Stimulated activated effector memory CD8-positive, alpha-beta T cell treated with anti-CD3 and anti-CD28 coated beads, Interleukin-12 subunit alpha, Interleukin-12 subunit beta, amount 100 ng/mL, for 72 hours (primary cell): ENCODE data around the gene SATB1.
"Not testable (repeated sequence)": the region's sequence is repeated elsewhere in the genome, so short reads cannot be mapped to it uniquely, and the experiment has no call there.

Source experiments
- ATAC-seq: fragments of 150-1000 bp; cut with Tn5 transposase; 2 replicates; pipeline ENCODE4 v1.10.0; 2021
- DNase-seq, 2 donors: peaks; one replicate each; pipeline ENCODE4 v3.0.0; 2021 to 2022; ENCODE audit warnings: low spot score in 2 of 2
- H3K27ac Mint-ChIP-seq: one replicate; pipeline ENCODE4 v1.8.0; 2022; ENCODE audit warnings: mild to moderate bottlenecking, mixed read lengths
- H3K36me3 Mint-ChIP-seq: one replicate; pipeline ENCODE4 v1.8.0; 2022; ENCODE audit warnings: mild to moderate bottlenecking, mixed read lengths
- H3K4me1 Mint-ChIP-seq: one replicate; pipeline ENCODE4 v1.8.0; 2022; ENCODE audit warnings: mixed read lengths
- H3K4me3 Mint-ChIP-seq: one replicate; pipeline ENCODE4 v1.8.0; 2022; ENCODE audit warnings: mild to moderate bottlenecking, mixed read lengths
- H3K9me3 Mint-ChIP-seq: one replicate; pipeline ENCODE4 v1.8.0; 2022; ENCODE audit warnings: mixed read lengths

The SATB1 gene

DNA sequence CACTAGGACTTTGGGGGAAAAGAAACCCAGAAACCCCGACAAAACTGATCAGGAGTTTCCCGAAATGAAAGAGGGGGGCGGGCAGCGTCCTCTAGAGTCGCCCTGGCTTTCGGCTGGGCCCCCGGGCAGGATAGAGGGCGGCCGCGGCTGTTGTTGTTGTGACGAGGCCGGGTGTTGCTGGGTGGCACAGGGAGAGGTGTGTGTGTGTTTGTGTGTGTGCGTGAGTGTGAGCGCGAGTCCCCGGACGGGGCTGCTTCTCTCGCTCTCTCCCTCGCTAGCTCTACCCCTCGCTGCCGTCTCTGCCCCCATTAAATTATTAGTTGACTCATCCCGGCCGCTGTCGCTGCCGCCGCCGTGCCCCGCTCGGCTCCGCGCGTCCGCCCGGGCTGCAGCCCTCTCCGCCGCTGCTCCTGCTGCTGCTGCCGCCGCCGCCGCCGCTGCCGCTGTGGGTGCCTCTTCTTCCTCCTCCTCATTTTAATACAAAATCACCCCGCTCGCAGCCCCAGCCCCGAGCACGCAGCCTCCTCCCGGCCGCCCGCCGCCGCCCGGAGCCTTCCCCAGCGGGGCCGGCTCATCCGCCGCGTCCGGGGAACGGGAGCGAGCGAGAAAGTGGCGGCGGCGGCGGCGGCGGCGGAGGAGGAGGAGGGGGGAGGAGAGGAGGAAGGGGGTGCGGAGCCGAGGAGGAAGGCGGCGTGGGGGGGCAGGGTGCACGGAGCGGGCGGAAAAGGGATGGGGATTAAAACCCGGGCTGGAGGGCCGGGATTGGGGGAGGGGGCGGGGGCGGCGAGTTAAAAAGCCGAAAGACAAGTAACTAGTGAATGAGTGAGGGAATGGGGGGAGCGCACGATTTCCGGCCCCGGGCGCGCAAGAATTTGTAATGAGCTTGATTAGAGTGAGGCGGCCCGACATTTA, at the start of gene SATB1:
SATB1 (minus strand) TSS at position 611 of the 912 bp plus-strand sequence. CDS start 4,372 bp downstream, outside the sequence.
- peak; percentile 62 for ATAC-seq
- Mint-ChIP-seq H3K4me1 (peaks cover 75% of the 10 kb centered on the region), H3K9me3 (no peaks in the 10 kb centered on the region), H3K4me3 (peak within 1 kb of the TSS; percentile 87), H3K27ac (peak within 1 kb of the TSS; percentile 98), H3K36me3 (peaks cover 100% of the 10 kb centered on the region)
- peak; percentile 38 to 82 for DNase-seq

DNA sequence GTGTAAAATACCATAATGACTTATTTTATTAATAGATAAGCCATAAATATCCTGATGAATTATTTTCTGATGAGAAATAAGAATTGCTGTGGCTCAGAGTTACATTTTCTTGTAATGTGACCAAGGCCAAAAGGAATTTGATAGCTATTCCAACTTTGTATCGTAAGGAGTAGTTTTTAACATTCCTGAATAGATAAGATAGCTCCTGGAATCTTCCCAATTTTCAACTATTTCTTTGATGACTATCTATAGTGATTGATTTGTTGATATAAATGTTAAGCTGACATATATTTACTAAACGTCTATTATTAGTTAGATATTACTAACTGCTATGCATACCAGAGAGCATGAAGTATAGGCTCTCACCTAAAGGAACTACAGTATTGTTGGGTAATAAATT, 49.1 kb upstream of the SATB1 start:
- Mint-ChIP-seq H3K36me3 (peaks cover 36% of the 10 kb centered on the region), H3K27ac (peak overlapping the region; percentile 58), H3K9me3 (peaks cover 3% of the 10 kb centered on the region), H3K4me3 (no peak overlapping the region), H3K4me1 (no peaks in the 10 kb centered on the region)
- no peak for ATAC-seq
- no peak for DNase-seq

DNA sequence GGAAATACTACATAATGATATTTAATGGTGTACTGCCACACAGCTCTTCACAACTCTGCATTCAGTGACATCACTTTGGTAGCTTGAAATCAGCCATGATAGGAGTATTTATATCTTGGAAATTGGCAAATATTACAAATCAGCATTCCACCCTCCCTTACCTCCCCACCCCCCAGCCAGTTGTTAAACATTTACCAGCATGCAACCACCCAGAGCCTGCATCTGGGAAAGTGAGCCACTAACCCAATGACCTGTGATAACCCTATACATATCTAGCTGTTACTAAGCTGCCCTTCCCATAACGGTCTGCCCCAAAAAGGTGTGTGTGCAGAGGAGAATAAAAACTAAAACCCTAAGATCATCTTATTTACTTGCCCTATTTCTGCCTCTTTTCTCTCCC, 44.6 kb upstream of the SATB1 start:
- Mint-ChIP-seq H3K36me3 (peaks cover 70% of the 10 kb centered on the region), H3K27ac (peak overlapping the region; percentile 7), H3K9me3 (no peaks in the 10 kb centered on the region), H3K4me1 (no peaks in the 10 kb centered on the region), H3K4me3 (no peak overlapping the region)
- no peak for ATAC-seq
- DNase-seq = no peak

DNA sequence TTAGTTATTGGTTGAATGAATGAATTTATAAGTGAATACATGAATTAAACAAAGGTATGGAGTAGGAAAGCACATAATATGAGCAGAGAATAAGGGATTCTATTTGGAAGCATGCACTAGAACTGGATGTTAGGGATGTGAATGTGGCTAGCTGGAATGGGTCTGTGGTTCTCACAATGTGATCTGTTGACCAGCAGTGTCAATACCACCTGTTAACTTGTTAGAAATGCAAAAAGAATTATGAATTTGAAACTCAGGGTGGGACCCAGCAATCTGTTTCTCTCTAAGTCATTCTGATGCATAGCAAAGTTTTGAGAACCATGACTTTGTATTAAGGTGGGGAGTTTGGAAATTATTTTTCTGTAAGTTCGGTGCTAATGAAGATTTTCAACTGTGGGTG, 41.0 kb upstream of the SATB1 start:
- Mint-ChIP-seq H3K36me3 (peaks cover 64% of the 10 kb centered on the region), H3K4me3 (no peak overlapping the region), H3K4me1 (no peaks in the 10 kb centered on the region), H3K9me3 (peaks cover 4% of the 10 kb centered on the region), H3K27ac (no peak overlapping the region)
- no peak for ATAC-seq
- DNase-seq = no peak

DNA sequence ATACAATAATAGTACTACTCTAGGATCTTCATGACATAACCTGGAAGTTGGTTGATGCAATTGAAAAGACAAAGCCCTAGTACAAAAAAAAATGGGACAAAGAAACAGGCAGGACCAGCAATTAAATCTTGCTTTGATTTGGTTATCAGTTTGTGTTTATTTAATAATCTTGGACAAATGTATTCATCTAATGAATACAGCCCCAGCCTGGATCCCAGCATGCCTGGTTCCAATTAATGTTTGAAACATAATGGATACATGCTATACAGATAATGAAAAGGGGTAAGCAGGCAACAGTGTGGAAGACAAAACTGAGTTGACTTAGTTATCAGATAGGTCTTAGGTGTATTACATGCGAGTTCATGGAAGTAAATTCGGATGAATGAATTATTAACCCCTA, 29.6 kb upstream of the SATB1 start:
- no peak for DNase-seq
- Mint-ChIP-seq H3K9me3 (no peaks in the 10 kb centered on the region), H3K27ac (no peak overlapping the region), H3K36me3 (peaks cover 23% of the 10 kb centered on the region), H3K4me1 (peaks cover 27% of the 10 kb centered on the region), H3K4me3 (no peak overlapping the region)
- ATAC-seq = no peak

DNA sequence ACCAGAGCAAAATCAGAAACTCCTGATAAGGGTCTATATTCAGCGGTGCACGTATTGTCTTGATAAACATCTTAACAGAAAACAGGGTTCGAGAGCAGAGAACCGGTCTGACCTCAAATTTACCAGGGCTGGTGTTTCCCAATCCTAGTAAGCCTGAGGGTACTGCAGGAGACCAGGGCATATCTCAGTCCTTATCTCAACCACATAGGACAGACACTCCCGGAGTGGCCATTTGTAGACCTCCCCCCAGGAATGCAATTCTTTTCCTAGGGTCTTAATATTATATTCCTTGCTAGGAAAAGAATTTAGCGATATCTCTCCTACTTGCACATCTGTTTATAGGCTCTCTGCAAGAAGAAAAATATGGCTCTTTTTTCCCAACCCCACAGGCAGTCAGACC, 24.5 kb upstream of the SATB1 start:
- not testable (repeated sequence) for DNase-seq, ATAC-seq, H3K27ac Mint-ChIP-seq, H3K4me3 Mint-ChIP-seq, H3K9me3 Mint-ChIP-seq
- Mint-ChIP-seq H3K4me1 (peaks cover 47% of the 10 kb centered on the region), H3K36me3 (peaks cover 71% of the 10 kb centered on the region)

DNA sequence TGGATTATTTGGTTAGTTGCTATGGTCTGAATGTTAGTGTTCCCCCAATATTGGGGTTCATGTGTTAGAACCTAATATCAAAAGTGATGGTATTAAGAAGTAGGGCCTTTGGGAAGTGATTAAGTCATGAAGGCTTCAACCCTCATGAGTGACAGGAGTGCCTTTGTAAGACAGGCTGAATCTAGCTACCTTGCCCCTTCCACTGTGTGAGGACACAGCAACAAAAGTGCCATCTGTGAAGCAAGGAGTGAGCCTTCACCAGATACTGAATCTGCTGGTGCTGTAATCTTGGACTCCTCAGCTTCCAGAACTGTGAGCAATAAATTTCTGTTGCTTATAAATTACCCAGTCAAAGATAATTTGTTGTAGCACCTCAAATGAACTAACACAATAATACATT, 22.6 kb upstream of the SATB1 start:
- H3K4me3 Mint-ChIP-seq = peak overlapping the region; percentile 97
- H3K36me3 Mint-ChIP-seq = peaks cover 84% of the 10 kb centered on the region
- ATAC-seq (no peak), DNase-seq (no peak)
- H3K4me1 Mint-ChIP-seq = peaks cover 37% of the 10 kb centered on the region
- peaks cover 4% of the 10 kb centered on the region for H3K9me3 Mint-ChIP-seq
- H3K27ac Mint-ChIP-seq = peak overlapping the region; percentile 98

DNA sequence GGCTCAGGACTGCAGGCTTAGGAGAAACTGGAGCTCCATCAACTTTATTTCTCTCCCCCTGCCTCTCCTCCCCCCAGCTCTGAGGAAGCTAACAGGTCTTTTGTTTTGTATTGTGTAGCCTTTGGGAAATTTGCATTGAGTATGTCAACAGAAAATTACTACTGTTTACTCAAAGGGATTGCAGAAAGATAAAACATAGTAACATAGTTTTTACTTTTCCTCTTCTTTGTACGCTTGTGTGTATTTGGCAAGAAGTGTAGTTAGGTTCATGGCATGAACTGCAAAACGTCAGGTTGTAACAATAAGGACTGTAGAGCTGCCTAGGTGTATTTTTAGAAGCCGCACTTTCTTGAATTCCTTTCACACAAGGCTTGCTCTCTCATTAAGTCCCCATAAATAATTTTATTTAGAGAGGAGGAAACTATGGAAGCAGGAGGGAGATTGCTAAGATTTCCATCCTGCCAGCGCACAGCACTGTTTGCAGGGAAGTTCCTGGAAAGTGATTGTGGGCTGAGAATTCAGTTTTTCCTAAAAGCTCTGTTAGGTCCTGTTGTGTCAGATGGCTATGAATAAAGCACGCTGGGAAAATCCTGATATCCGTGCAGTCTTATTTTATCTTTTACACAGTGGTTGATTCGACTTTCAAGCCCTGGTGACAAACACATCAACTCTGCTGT, 21.1 kb upstream of the SATB1 start:
- Mint-ChIP-seq H3K9me3 (peaks cover 4% of the 10 kb centered on the region), H3K36me3 (peaks cover 91% of the 10 kb centered on the region)

DNA sequence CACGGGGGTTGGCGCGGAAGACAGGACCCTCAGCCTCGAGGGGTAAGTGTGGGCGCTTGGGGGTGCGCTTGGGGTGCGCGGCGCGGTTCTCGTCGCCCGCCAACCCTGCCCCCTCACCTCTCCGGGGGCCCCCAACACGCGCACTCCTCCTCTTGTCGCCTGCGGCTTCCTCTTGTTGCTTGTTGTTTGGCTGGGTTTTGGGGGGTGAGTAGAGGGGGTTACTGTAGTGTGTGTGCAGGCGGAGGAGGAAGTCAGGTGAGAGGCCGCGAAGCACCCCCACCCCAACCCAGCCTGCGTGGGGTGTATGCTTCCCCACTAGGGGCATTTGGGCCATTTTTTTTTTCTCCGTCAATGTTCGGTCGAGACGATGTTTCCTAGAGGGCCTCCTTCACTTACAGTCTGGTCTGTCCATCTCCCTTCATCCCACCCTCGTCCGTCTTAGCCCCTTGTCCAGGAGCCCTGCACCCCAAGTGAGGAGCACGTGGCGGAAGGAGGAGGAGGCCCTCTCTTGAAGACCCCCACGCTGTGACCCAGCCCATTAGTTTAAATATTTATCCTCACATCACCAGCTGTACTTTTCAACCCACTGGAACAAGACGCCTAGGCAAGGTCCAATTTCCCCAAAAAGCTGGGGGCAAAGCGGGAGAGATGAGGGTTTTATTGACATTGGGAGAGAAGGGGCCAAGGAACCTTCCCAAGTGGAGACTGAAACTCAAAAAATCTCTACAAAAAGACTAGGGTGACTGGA, 20.4 kb upstream of the SATB1 start:
- peaks cover 4% of the 10 kb centered on the region for H3K9me3 Mint-ChIP-seq
- H3K36me3 Mint-ChIP-seq = peaks cover 93% of the 10 kb centered on the region
- peak overlapping the region; percentile 98 for H3K27ac Mint-ChIP-seq
- peak overlapping the region; percentile 97 for H3K4me3 Mint-ChIP-seq
- H3K4me1 Mint-ChIP-seq = peaks cover 37% of the 10 kb centered on the region
- ATAC-seq = peak; percentile 76
- DNase-seq = peak in 1 of 2 donors; percentile 44

More for the DNA sequence above, 21.1 kb upstream of the SATB1 start:
- DNase-seq = no peak
- Mint-ChIP-seq H3K4me3 (peak overlapping the region; percentile 97), H3K4me1 (peaks cover 37% of the 10 kb centered on the region), H3K27ac (peak overlapping the region; percentile 98)
- ATAC-seq = no peak

DNA sequence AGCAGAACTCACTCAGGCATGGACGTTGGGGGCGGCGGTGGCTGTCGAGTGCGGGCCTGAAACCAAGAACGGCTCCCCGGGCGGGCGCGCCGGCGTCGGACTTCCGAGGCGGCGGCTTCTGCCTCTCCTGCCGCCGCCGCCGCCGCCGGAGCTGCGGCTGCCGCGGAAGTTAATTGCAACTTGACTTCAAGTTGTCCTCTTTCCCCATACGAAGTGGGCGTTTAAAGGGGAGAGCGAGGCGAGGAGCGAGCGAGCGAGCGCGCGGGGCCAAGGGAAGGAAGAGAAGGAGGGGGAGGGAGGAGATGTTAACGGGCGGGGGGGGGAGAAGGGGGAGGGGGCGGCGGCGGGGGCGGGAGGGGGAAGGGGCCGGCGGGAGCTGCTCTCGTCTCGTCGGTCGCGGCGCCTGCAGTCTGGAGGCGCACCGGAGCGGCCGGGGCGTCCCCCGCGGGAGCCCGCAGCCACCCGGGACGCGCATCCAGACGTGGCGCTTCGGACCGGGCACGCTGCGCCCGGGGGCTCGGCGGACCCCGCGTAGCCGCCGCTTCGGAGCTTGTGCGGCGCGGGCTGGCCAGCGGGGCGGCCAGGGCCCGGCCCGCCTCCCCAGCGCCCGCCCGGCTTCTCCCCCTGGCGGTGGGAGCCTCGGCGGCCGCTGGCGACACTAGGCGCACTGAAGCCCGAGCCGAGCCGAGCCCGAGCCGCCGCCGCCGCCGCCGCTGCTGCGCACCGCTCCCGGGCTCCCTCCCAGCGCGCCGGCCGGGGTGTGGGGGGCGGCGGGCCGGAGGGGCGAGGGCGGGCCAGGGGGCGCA, 19.7 kb upstream of the SATB1 start:
- peak overlapping the region; percentile 97 for H3K4me3 Mint-ChIP-seq
- H3K36me3 Mint-ChIP-seq = peaks cover 96% of the 10 kb centered on the region
- ATAC-seq = peak; percentile 85
- peaks cover 4% of the 10 kb centered on the region for H3K9me3 Mint-ChIP-seq
- peak overlapping the region; percentile 98 for H3K27ac Mint-ChIP-seq
- H3K4me1 Mint-ChIP-seq = peaks cover 42% of the 10 kb centered on the region
- peak; percentile 74 to 86 for DNase-seq

DNA sequence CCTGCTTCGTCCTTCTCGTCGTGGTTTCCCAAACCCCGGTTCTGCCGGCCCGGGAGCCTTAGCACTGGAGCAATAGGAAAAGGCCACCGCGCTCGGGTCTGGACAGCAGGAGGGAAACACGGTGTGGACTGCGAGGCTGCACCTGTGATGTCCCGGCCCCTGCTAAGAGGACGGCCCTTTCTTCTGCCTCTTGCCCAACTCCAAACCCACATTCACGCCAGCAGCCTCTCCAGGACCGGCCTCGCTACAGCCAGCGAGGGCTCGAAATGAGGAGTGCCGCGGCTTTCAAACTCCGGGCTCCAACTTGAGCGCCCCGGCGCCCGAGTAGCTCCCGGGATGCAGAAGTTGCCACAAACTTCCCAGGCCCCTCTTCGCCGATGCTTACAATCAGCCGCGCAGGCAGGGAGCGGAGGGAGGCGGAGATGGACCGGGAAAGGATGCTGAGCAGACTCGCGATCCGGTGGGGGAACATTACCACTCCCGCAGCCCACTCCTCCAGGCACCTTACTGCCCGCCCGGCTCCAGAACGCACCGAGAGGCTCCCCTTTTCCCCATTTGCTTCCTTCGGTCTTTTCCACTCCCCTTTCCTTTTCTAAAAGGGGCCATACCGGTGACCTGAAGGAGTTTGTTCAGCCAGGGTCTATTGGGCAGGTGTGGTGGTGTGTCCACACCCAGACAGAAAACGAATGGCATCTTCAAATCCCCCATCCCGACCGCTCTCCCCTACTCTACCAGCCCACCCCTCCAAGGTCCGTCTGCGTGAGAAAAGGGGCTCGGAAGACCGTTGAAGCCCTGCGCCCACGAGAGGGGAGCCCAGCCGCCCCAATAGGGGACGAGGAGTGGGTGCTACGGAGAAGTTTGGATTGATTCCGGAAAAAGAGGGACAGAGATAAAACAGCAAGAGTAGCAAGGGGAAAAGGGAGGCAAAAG, 18.8 kb upstream of the SATB1 start:
- DNase-seq = peak in 1 of 2 donors; percentile 74
- peaks cover 96% of the 10 kb centered on the region for H3K36me3 Mint-ChIP-seq

DNA sequence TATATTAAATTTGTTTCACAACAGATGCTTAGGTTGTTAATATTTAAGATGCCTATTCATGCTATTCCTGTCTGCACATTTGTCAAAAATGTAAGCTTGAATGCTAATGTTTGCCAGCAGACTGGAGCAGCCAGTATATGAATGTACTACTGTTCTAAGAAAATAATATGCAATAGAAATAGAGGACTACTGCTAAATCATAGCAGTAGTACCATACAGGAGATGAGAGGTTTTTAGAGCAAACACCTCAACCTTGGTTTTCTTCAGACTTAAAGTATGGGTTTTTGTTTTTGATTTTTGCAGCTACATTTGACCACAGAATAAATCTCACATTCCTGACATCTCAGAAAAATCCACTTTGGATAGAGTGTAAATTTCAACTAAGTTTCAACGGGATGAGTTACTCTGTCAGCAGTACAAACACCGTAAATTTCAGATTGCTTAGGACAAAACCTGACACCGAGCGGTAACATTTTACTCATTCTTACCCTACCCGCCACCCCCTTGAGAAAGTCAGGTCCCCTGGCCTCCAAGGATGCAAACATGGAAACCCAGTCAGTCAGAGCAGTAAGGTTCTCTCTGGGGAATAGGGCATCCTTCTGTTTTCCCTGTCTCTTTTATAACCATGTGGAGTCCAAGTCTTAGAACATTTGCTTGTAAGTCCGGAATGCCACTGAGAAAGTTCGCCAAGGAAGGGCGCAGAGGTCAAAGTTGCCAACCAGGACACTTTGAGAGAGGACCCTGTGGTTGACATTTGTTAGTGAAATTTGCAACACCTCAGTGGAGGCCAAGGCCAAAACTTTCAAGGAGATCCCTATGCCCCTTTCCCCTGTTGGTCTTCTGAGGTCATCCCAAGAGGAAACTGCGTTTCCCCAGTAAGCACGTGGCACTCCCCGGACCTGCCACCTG, 17.9 kb upstream of the SATB1 start:
- Mint-ChIP-seq H3K9me3 (no peaks in the 10 kb centered on the region), H3K27ac (peak overlapping the region; percentile 96), H3K4me3 (peak overlapping the region; percentile 97), H3K4me1 (peaks cover 37% of the 10 kb centered on the region), H3K36me3 (peaks cover 98% of the 10 kb centered on the region)
- ATAC-seq (peak; percentile 42), DNase-seq (peak in 1 of 2 donors; percentile 64)

More for the DNA sequence above, 18.8 kb upstream of the SATB1 start:
- ATAC-seq = no peak
- Mint-ChIP-seq H3K9me3 (no peaks in the 10 kb centered on the region), H3K4me1 (peaks cover 34% of the 10 kb centered on the region), H3K4me3 (peak overlapping the region; percentile 97), H3K27ac (peak overlapping the region; percentile 96)

DNA sequence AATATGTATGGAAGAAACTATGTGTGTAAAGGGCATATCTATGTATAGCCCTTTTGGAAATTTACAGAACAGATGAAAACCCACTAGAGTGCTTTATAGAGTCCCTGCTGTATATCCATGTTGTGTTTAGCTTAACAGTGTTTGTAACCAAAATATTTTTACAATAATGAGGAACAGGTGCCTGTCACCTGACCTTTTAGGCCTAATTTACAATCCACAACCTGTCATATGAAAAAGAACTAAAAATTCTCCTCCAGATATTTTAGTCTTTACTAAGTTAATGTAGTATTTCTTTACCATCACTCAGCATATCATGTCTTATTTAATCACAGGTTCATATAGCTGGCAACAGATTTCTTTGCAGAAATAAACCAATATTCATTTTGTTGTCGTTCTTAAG, 16.4 kb upstream of the SATB1 start:
- Mint-ChIP-seq H3K9me3 (no peaks in the 10 kb centered on the region), H3K36me3 (peaks cover 98% of the 10 kb centered on the region), H3K4me3 (peak overlapping the region; percentile 97), H3K4me1 (peaks cover 22% of the 10 kb centered on the region), H3K27ac (peak overlapping the region; percentile 96)
- ATAC-seq (no peak), DNase-seq (no peak)
